GM21619 (cell line): Measurements from ENCODE around the gene SNX30.

Source experiments
- ATAC-seq: cut with Tn5 transposase; IDR thresholded peaks from one replicate; pipeline ENCODE4 v1.9.1; 2021; ENCODE audit not compliant: unreplicated experiment

SNX30 gene

GRCh38 chr9:112853882-112854585 is 103.5 kb downstream of the SNX30 start:
- no peak for ATAC-seq

GRCh38 chr9:112854657-112855056 is 104.1 kb downstream of the SNX30 start:
- ATAC-seq = no peak

DNA sequence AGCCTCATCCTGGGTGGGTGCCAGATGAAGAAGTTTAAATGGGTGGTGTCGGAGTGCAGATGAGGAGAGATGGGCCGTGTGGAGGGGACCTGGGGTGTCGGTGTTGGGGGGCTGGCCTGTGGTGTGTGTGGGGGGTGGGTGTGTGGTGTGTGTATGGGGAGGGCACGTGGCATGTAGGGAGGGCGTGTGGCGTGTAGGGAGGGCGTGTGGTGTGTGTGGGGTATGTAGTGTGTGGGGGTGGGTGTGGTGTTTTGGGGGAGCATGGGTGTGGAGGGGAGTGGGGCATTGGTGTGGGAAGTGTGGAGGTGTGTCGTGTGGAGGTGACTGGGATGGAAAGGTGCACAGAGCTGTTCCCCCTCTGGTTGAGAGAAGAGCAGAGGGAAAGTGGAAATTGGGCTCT is 105.6 kb downstream of the SNX30 start:
- no peak for ATAC-seq

DNA sequence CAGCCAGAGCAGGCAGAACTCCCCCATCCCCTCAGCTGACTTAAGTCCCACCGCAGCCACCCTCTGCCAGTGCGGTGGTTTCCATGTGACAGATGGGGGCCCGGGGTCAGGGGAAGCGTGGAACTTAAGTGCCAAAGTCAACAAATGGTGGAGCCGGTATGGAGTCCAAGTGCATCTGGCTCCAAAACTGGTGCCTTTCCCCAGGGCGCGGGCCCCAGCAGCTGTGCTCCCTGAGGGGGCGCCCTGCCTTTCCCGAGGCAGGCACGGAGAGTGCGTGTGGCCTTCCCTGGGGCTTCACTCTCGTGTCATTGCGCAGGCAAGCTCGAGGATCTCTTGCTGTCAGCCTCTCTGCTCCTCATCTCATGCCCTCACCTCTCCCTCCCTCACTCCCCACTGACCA is 106.3 kb downstream of the SNX30 start:
- no peak for ATAC-seq

- no peak for ATAC-seq
Observed at GRCh38 chr9:112858005-112858404, 107.4 kb downstream of the SNX30 start.

DNA sequence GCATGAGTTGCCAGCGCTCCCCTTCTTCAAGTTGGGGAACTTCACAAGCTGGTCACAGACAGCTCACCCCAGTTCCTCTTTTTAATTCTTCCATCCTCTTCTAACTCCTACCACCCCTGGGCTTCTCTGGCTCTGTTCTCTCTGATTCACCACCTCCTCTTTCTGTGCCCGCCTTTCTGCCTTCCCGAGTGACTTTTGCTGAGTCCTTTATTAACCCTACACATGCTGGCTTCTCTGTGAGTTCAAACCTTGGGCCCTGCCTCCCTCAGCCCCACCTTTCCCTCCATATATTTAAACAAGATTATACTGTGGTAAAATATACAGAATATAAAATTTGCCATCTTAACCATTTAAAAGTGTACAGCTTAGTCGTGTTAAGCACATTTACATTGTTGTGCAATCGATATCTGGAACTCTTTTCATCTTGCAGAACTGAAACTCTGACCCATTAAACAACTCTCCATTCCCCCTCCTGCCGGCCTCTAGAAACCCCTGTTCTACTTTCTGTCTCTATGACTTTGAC is 108.1 kb downstream of the SNX30 start:
- peak; percentile 61 for ATAC-seq

GRCh38 chr9:112860451-112860850 is 109.9 kb downstream of the SNX30 start:
- no peak for ATAC-seq

DNA sequence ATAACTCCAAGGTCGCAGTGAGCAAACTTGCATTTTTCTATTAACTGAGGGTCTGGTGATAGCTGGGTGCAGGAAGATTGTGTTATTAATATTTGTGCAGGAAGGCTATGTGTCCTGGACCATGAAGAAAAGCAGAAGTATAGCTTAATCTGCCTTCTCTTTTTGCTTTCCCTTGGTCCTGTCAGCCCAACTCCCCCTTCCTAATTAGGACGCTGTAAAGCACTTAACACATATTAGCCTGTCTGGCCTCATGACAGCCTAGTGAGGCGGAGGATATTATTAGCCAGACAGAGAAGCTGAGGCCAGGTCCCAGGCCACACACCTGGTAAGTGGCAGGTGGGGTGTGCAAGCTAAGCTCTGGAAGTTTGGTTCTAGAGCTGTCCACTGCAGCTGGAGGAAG is 110.6 kb downstream of the SNX30 start:
- ATAC-seq = no peak

DNA sequence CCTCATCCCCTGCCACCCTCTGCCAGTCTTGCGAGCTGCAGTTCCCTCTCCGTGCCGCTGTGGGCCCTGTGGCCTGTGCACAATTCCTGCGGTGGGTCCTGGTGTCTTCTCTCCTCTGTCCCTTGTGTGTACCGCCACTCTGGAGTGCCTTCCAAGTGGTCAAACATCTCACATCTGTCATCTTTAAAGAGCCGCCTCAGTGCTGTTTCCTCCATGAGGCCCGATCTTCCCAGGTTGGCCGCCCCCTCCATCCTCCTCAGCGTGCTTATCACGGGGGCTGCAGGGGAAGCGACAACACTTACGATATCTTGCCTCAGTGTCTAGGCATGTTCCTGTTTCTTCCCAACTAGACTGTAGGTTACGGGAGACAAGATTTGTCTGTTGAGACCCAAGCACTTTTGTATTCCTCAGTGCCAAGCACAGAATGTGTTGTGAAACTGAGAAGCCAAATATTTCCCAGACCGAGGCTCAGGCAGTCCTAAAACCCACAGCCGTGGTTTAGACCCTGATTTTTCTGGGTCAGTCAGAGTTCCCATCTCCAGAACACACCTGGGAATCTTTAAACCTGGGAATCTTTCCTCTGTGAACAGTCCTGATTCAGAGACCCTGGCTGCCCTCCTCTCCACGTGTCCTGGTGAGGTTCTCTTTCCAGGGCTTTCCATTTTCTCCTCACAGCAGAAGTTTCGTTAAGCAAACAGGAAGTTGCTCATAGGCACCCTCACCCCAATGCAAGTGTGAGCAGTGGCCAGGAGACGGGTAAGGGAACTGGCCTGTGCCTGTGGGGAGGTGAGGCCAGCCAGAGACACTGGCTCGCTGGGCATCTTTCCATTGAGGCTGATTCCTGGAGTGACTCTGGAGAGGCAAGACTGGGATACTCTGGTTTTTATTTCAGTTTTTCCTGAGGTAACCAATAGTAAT is 111.3 kb downstream of the SNX30 start:
- ATAC-seq = no peak

GRCh38 chr9:112863214-112863613 is 112.7 kb downstream of the SNX30 start:
- no peak for ATAC-seq

DNA sequence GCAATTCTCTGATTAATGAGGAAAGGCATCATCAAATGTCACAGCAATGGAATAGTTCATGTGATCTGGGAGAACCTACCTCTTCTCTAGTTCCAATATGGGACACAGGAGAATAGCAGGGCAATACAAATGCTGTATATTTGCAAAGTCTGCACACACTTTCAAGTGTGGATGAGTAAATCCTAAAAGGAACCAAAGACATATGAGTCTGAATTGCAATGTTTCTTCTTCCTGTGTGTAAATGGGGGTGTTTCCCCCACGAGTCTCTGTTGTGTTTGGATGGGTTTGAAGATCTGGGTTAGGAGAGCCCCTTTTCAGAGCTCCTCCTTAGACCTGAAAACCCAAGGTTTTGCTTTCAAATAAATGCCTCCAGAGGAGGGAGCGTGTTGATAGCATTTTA is 113.2 kb downstream of the SNX30 start:
- no peak for ATAC-seq

GRCh38 chr9:112864403-112864802 is 113.8 kb downstream of the SNX30 start:
- ATAC-seq = no peak

GRCh38 chr9:112864982-112865381 is 114.4 kb downstream of the SNX30 start:
- no peak for ATAC-seq

DNA sequence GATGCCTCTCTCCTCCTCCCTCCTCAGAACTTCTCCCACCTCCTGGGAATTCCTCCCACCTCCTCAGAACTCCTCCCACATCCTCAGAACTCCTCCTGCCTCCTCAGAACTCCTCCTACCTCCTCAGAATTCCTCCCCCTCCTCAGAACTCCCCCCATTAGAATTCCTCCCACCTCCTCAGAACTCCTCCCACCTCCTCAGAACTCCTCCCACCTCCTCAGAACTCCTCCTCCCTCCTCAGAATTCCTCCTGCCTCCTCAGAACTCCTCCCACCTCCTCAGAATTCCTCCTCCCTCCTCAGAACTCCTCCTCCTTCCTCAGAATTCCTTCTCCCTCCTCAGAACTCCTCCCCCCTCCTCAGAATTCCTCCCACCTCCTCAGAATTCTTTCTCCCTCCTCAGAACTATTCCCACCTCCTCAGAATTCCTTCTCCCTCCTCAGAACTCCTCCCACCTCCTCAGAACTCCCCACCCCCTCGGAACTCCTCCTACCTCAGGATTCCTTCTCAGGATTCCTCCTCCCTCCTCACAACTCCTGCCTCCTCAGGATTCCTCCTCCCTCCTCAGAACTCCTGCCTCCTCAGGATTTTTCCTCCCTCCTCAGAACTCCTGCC is 116.2 kb downstream of the SNX30 start:
- ATAC-seq = no peak

DNA sequence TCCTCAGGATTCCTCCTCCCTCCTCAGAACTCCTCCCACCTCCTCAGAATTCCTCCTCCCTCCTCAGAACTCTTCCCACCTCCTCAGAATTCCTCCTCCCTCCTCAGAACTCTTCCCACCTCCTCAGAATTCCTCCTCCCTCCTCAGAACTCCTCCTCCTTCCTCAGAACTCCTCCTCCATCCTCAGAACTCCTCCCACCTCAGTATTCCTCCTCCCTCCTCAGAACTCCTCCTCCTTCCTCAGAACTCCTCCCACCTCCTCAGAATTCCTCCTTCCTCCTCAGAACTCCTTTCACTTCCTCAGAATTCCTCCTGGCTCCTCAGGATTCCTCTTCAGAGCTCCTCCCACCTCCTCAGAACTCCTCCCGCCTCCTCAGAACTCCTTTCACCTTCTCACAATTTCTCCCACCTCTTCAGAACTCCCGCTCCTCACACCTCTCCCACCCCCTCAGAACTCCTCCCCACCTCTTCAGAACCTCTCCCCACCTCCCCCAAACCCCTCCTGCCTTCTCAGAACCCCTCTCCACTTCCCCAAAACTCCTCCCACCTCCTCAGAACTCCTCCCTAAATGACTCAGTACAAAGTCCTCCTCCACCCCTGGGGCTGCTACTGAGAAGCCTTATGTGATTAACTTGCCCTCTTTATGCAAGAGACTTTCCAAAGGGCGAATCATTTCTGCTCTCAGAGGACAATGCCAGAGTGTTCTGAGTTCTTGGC is 116.9 kb downstream of the SNX30 start:
- no peak for ATAC-seq

GRCh38 chr9:112868461-112868860 is 117.9 kb downstream of the SNX30 start:
- no peak for ATAC-seq

GRCh38 chr9:112869041-112869529 is 118.5 kb downstream of the SNX30 start:
- peak; percentile 64 for ATAC-seq

DNA sequence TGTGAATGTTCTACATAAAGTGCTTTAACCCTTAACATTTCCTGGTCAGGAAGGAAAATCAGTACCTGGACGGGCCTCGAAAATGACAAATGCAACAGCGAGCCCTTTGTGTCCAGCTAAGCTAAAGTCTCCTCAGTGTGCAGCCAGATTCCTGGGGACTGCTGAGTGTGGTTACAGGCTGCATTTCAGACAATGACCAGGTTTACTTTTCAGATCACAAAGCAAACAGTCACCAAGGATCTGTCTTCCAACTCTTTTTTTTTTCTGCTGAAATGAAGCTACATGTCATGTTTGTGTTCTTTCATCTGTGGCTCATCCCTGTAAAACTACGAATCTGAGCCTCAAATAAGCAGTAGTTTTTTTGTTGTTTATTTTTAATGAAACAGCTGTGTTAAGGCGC is 119.4 kb downstream of the SNX30 start:
- no peak for ATAC-seq

- ATAC-seq = no peak
Observed at GRCh38 chr9:112870556-112870955, 120.0 kb downstream of the SNX30 start.

- no peak for ATAC-seq
Observed at GRCh38 chr9:112872019-112872418, 121.5 kb downstream of the SNX30 start.
